CD14-positive monocyte (primary cell): ENCODE data around the gene HPS3. TPM values are rescaled to one million over a fixed set of nuclear protein-coding genes. Genes with fewer than 3 reads are reported as not detected.

Experiments
- DNase-seq, 3 donors: peaks; one replicate each; pipeline ENCODE4 v3.0.0-alpha.2; 2011 to 2022
- H2AFZ ChIP-seq: 2 replicates; pipeline ENCODE4 v1.6.0; 2012; ENCODE audit warnings: mild to moderate bottlenecking, low read depth, low read length, inconsistent platforms; ENCODE audit not compliant: insufficient read depth, poor library complexity, severe bottlenecking
- H3K27ac ChIP-seq, 2 donors: 1 replicate in 1 of 2; 2 replicates in 1 of 2; pipeline ENCODE4 v1.5.1; 2012 to 2013; ENCODE audit warnings: low read length in 2 of 2, control low read depth in 1 of 2, inconsistent platforms in 1 of 2, low read depth in 1 of 2, mild to moderate bottlenecking in 1 of 2
- H3K27me3 ChIP-seq, 2 donors: one replicate each; pipeline versions ENCODE4 v1.6.0 to v1.6.1; 2011 to 2013; ENCODE audit warnings: low read length in 2 of 2; ENCODE audit not compliant: control insufficient read depth in 2 of 2, insufficient read depth in 2 of 2
- H3K36me3 ChIP-seq, 2 donors: replicated peaks in 1 of 2; 1 replicate in 1 of 2; 2 replicates in 1 of 2; pipeline versions ENCODE4 v1.5.1 to v1.6.1; 2012 to 2013; ENCODE audit warnings: low read length in 2 of 2, control low read depth in 1 of 2, inconsistent platforms in 1 of 2, mild to moderate bottlenecking in 1 of 2; ENCODE audit not compliant: insufficient read depth in 2 of 2, control insufficient read depth in 1 of 2
- H3K4me1 ChIP-seq, 2 donors: 1 replicate in 1 of 2; 2 replicates in 1 of 2; pipeline versions ENCODE4 v1.5.1 to v1.6.1; 2012 to 2013; ENCODE audit warnings: low read length in 2 of 2, control low read depth in 1 of 2, inconsistent platforms in 1 of 2, mild to moderate bottlenecking in 1 of 2, moderate library complexity in 1 of 2; ENCODE audit not compliant: insufficient read depth in 2 of 2, control insufficient read depth in 1 of 2
- H3K4me2 ChIP-seq: replicated peaks from 2 replicates; pipeline ENCODE3; 2012; ENCODE audit warnings: low read length, moderate library complexity, mild to moderate bottlenecking; ENCODE audit not compliant: poor library complexity, severe bottlenecking; ENCODE audit errors: extremely low read depth
- H3K4me3 ChIP-seq, 3 experiments: fragments of 200-600 bp in 1 of 3; sonication (generic) in 1 of 3; replicated peaks in 1 of 3; 1 replicate in 2 of 3; 2 replicates in 1 of 3; pipeline ENCODE4 v1.5.1; 2011 to 2013; ENCODE audit warnings: low read length in 3 of 3, mild to moderate bottlenecking in 3 of 3, control low read depth in 2 of 3, low read depth in 2 of 3, inconsistent platforms in 1 of 3, moderate library complexity in 1 of 3
- H3K79me2 ChIP-seq: 2 replicates; pipeline ENCODE4 v1.6.0; 2012; ENCODE audit warnings: mild to moderate bottlenecking, control low read depth, inconsistent platforms, low read length, moderate library complexity; ENCODE audit not compliant: insufficient read depth
- H3K9ac ChIP-seq: 2 replicates; pipeline ENCODE4 v1.6.0; 2017; ENCODE audit warnings: low read length, mild to moderate bottlenecking; ENCODE audit not compliant: insufficient read depth, poor library complexity, severe bottlenecking
- H3K9me3 ChIP-seq, 2 donors: replicated peaks in 1 of 2; 1 replicate in 1 of 2; 2 replicates in 1 of 2; pipeline versions ENCODE4 v1.5.1 to v1.6.1; 2012 to 2013; ENCODE audit warnings: low read length in 2 of 2, control low read depth in 1 of 2; ENCODE audit not compliant: control insufficient read depth in 1 of 2, insufficient read depth in 1 of 2
- H4K20me1 ChIP-seq: 2 replicates; pipeline ENCODE4 v1.6.0; 2012; ENCODE audit warnings: mild to moderate bottlenecking, low read length, control low read depth, moderate library complexity; ENCODE audit not compliant: insufficient read depth
- H3K27ac Mint-ChIP-seq, 7 donors: one replicate each; pipeline ENCODE4 v1.8.0; 2020; ENCODE audit warnings: mild to moderate bottlenecking in 7 of 7, mixed read lengths in 7 of 7, moderate library complexity in 6 of 7, inconsistent platforms in 2 of 7
- H3K27me3 Mint-ChIP-seq, 3 donors: one replicate each; pipeline ENCODE4 v1.8.0; 2021 to 2022; ENCODE audit warnings: low read depth in 3 of 3, mild to moderate bottlenecking in 3 of 3, mixed read lengths in 3 of 3, moderate library complexity in 3 of 3, inconsistent platforms in 1 of 3
- H3K36me3 Mint-ChIP-seq, 2 donors: one replicate each; pipeline ENCODE4 v1.8.0; 2020; ENCODE audit warnings: mixed read lengths in 2 of 2, inconsistent platforms in 1 of 2, mild to moderate bottlenecking in 1 of 2
- H3K4me1 Mint-ChIP-seq: one replicate; pipeline ENCODE4 v1.8.0; 2020; ENCODE audit warnings: mild to moderate bottlenecking, mixed read lengths
- H3K4me3 Mint-ChIP-seq, 2 donors: one replicate each; pipeline ENCODE4 v1.8.0; 2020; ENCODE audit warnings: mild to moderate bottlenecking in 2 of 2, mixed read lengths in 2 of 2, moderate library complexity in 1 of 2
- H3K9me3 Mint-ChIP-seq, 7 donors: one replicate each; pipeline ENCODE4 v1.8.0; 2020 to 2022; ENCODE audit warnings: mixed read lengths in 7 of 7, mild to moderate bottlenecking in 6 of 7, moderate library complexity in 6 of 7, inconsistent platforms in 2 of 7
- WGBS: methylation state at CpG from one replicate; pipeline ENCODE4 v1.1.5; 2013; ENCODE audit warnings: missing lambda C conversion rate; ENCODE audit not compliant: insufficient coverage; 5-methylcytosine and 5-hydroxymethylcytosine counted together
- intact Hi-C, 2 donors: fragments of 100-400 bp; cut with micrococcal nuclease; formaldehyde crosslinking; loops; one replicate each; pipeline versions ENCODE4 v1.15.0 to v1.15.1; 2023
- polyA plus RNA-seq, 3 donors: library from polyadenylated mRNA; depleted of rRNA in 1 of 3; unstranded in 2 of 3; stranded (reverse) in 1 of 3; fragments of 300-500 nt in 2 of 3; fragments of >200 nt in 1 of 3; fragmentation: Illumina TruSeq in 2 of 3; gene quantifications; 1 replicate in 2 of 3; 2 replicates in 1 of 3; pipeline ENCODE4 v1.2.3, GENCODE V29; 2012 to 2021
- TF ChIP-seq, protein P1 (sequence below): fragments of 200-600 bp; IDR thresholded peaks from one replicate; pipeline ENCODE4 v1.8.0; 2022; ENCODE audit warnings: antibody characterized with exemption, mild to moderate bottlenecking

The HPS3 gene
- polyA plus RNA-seq, 3 donors, result 20.8 to 35.8 (median 34.8) TPM

DNA sequence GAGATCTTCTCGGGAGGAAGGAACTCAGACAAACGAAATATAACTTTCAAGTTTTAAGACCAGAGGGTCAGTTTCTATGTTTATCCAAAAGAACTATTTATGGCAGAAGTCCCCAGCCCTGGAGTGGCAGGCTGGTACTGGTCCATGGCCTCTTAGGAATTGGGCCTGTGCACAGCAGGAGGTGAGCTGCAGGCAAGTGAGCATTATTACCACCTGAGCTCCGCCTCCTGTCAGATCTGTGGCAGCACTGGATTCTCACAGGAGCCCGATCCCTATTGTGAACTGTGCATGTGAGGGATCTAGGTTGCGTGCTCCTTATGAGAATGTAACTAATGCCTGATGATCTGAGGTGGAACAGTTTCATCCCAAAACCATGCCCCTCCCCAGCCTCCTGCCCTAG is 14.3 kb upstream of the HPS3 start:
- no peak overlapping the region for H3K27ac Mint-ChIP-seq
- intact Hi-C loops, result no loop called here

DNA sequence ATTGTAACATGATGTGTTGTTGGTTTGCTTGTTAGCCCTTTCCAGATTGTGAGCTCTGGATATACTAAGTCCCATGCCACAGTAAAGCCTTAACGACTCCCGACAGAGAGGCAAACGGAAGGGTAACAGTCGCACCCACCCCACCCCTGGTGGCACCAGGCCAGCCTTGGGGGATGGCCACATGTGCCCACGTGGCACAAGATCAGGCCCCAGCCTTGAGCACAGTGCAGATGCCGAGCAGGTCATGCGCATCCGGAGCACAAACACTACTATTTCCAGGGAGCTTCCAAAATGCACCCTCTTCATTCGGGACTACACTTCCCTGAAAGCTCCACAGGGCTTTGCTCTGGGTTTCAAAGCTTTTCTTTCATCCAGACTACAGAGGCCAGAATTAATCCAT is 10.7 kb upstream of the HPS3 start:
- intact Hi-C loops, result no loop called here

More for the DNA sequence above, 14.3 kb upstream of the HPS3 start:
- TF ChIP-seq, protein P1, sequence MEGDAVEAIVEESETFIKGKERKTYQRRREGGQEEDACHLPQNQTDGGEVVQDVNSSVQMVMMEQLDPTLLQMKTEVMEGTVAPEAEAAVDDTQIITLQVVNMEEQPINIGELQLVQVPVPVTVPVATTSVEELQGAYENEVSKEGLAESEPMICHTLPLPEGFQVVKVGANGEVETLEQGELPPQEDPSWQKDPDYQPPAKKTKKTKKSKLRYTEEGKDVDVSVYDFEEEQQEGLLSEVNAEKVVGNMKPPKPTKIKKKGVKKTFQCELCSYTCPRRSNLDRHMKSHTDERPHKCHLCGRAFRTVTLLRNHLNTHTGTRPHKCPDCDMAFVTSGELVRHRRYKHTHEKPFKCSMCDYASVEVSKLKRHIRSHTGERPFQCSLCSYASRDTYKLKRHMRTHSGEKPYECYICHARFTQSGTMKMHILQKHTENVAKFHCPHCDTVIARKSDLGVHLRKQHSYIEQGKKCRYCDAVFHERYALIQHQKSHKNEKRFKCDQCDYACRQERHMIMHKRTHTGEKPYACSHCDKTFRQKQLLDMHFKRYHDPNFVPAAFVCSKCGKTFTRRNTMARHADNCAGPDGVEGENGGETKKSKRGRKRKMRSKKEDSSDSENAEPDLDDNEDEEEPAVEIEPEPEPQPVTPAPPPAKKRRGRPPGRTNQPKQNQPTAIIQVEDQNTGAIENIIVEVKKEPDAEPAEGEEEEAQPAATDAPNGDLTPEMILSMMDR, result no peak
- no peak overlapping the region for H3K27ac ChIP-seq
- peaks cover 0 to 6% (median 0%) of the 10 kb centered on the region in 3 donors for H3K27me3 Mint-ChIP-seq
- H3K79me2 ChIP-seq, result no peaks in the 10 kb centered on the region
- H3K9me3 Mint-ChIP-seq, result peaks cover 0 to 7% (median 3%) of the 10 kb centered on the region in 7 donors
- H3K4me2 ChIP-seq, result no peak overlapping the region
- no peaks in the 10 kb centered on the region for H3K27me3 ChIP-seq
- H3K4me1 Mint-ChIP-seq, result peaks cover 3% of the 10 kb centered on the region
- H4K20me1 ChIP-seq, result no peaks in the 10 kb centered on the region
- no peaks in the 10 kb centered on the region for H3K36me3 Mint-ChIP-seq
- no peaks in the 10 kb centered on the region for H3K4me1 ChIP-seq
- no peak overlapping the region for H3K4me3 Mint-ChIP-seq
- H3K9ac ChIP-seq, result no peak overlapping the region
- WGBS, result 33% methylated on average over 1 of the region's 5 CpGs
- no peaks in the 10 kb centered on the region for H3K36me3 ChIP-seq
- H3K9me3 ChIP-seq, result peaks cover 0 to 2% of the 10 kb centered on the region in 2 donors
- no peak for DNase-seq
- H2AFZ ChIP-seq, result peak overlapping the region; percentile 47
- H3K4me3 ChIP-seq, result no peak overlapping the region

More for the DNA sequence above, 10.7 kb upstream of the HPS3 start:
- no peak overlapping the region for H3K4me2 ChIP-seq
- no peaks in the 10 kb centered on the region for H3K79me2 ChIP-seq
- no peaks in the 10 kb centered on the region for H3K9me3 ChIP-seq
- H4K20me1 ChIP-seq, result no peaks in the 10 kb centered on the region
- no peak overlapping the region for H3K27ac ChIP-seq
- Mint-ChIP-seq H3K27me3 (no peaks in the 10 kb centered on the region), H3K4me1 (peaks cover 9% of the 10 kb centered on the region), H3K27ac (peak overlapping the region in 1 of 7 donors; percentile 47), H3K9me3 (peaks cover 0 to 2% (median 0%) of the 10 kb centered on the region in 7 donors), H3K4me3 (no peak overlapping the region), H3K36me3 (no peaks in the 10 kb centered on the region)
- TF ChIP-seq, protein P1, result no peak
- no peak for DNase-seq
- no peak overlapping the region for H2AFZ ChIP-seq
- H3K4me3 ChIP-seq, result no peak overlapping the region
- WGBS, result 92% methylated on average over 9 of the region's 9 CpGs
- H3K9ac ChIP-seq, result no peak overlapping the region
- H3K4me1 ChIP-seq, result no peaks in the 10 kb centered on the region
- no peaks in the 10 kb centered on the region for H3K36me3 ChIP-seq
- H3K27me3 ChIP-seq, result no peaks in the 10 kb centered on the region
